ENCODE results near the gene TMEM132A.

The TMEM132A gene

GRCh38 chr11:60936467-60937143 lies 12.3 kb downstream of the TMEM132A start:
- H3K4me3 ChIP-seq (ENCODE audit: low read length in 2 of 2) = no peak overlapping the region
- H3K27me3 ChIP-seq (ENCODE audit: control insufficient read depth in 2 of 2, insufficient read depth in 2 of 2, low read length in 2 of 2) = no peaks in the 10 kb centered on the region
- H3K36me3 ChIP-seq (ENCODE audit: control insufficient read depth in 2 of 2, insufficient read depth in 2 of 2, low read length in 2 of 2) = peaks cover 3 to 11% of the 10 kb centered on the region in 2 donors
- H3K9ac ChIP-seq (ENCODE audit: low read depth in 1 of 2, low read length in 2 of 2) = no peak overlapping the region
- no peak overlapping the region for H3K27ac ChIP-seq (ENCODE audit: low read depth in 2 of 2, low read length in 2 of 2)
- peaks cover 0 to 3% of the 10 kb centered on the region in 2 donors for H3K4me1 ChIP-seq (ENCODE audit: control insufficient read depth in 2 of 2, insufficient read depth in 2 of 2, low read length in 2 of 2)
- no peaks in the 10 kb centered on the region for H3K9me3 ChIP-seq (ENCODE audit: control insufficient read depth in 2 of 2, low read length in 2 of 2)

GRCh38 chr11:60937144-60937527 lies 12.9 kb downstream of the TMEM132A start:
- Histone ChIP-seq H3K27me3 (ENCODE audit: control insufficient read depth in 2 of 2, insufficient read depth in 2 of 2, low read length in 2 of 2) (no peaks in the 10 kb centered on the region), H3K4me3 (ENCODE audit: low read length in 2 of 2) (no peak overlapping the region), H3K36me3 (ENCODE audit: control insufficient read depth in 2 of 2, insufficient read depth in 2 of 2, low read length in 2 of 2) (peaks cover 6 to 16% of the 10 kb centered on the region in 2 donors), H3K9ac (ENCODE audit: low read depth in 1 of 2, low read length in 2 of 2) (no peak overlapping the region), H3K9me3 (ENCODE audit: control insufficient read depth in 2 of 2, low read length in 2 of 2) (no peaks in the 10 kb centered on the region), H3K4me1 (ENCODE audit: control insufficient read depth in 2 of 2, insufficient read depth in 2 of 2, low read length in 2 of 2) (peaks cover 0 to 3% of the 10 kb centered on the region in 2 donors), H3K27ac (ENCODE audit: low read depth in 2 of 2, low read length in 2 of 2) (no peak overlapping the region)

- Histone ChIP-seq H3K4me3 (ENCODE audit: low read length in 2 of 2) (no peak overlapping the region), H3K27ac (ENCODE audit: low read depth in 2 of 2, low read length in 2 of 2) (no peak overlapping the region), H3K36me3 (ENCODE audit: control insufficient read depth in 2 of 2, insufficient read depth in 2 of 2, low read length in 2 of 2) (peaks cover 6 to 20% of the 10 kb centered on the region in 2 donors), H3K9me3 (ENCODE audit: control insufficient read depth in 2 of 2, low read length in 2 of 2) (no peaks in the 10 kb centered on the region), H3K27me3 (ENCODE audit: control insufficient read depth in 2 of 2, insufficient read depth in 2 of 2, low read length in 2 of 2) (no peaks in the 10 kb centered on the region), H3K4me1 (ENCODE audit: control insufficient read depth in 2 of 2, insufficient read depth in 2 of 2, low read length in 2 of 2) (peaks cover under 1 to 4% of the 10 kb centered on the region in 2 donors), H3K9ac (ENCODE audit: low read depth in 1 of 2, low read length in 2 of 2) (no peak overlapping the region)
Measured at GRCh38 chr11:60937811-60938210, 13.6 kb downstream of the TMEM132A start.

- H3K9ac ChIP-seq (ENCODE audit: low read depth in 1 of 2, low read length in 2 of 2) = no peak overlapping the region
- no peak overlapping the region for H3K27ac ChIP-seq (ENCODE audit: low read depth in 2 of 2, low read length in 2 of 2)
- H3K27me3 ChIP-seq (ENCODE audit: control insufficient read depth in 2 of 2, insufficient read depth in 2 of 2, low read length in 2 of 2) = no peaks in the 10 kb centered on the region
- no peaks in the 10 kb centered on the region for H3K9me3 ChIP-seq (ENCODE audit: control insufficient read depth in 2 of 2, low read length in 2 of 2)
- H3K36me3 ChIP-seq (ENCODE audit: control insufficient read depth in 2 of 2, insufficient read depth in 2 of 2, low read length in 2 of 2) = peaks cover 6 to 22% of the 10 kb centered on the region in 2 donors
- peaks cover 0 to 4% of the 10 kb centered on the region in 2 donors for H3K4me1 ChIP-seq (ENCODE audit: control insufficient read depth in 2 of 2, insufficient read depth in 2 of 2, low read length in 2 of 2)
- no peak overlapping the region for H3K4me3 ChIP-seq (ENCODE audit: low read length in 2 of 2)
Measured at GRCh38 chr11:60938500-60938899, 14.2 kb downstream of the TMEM132A start.

GRCh38 chr11:60939301-60939700 lies 15.0 kb downstream of the TMEM132A start:
- Histone ChIP-seq H3K36me3 (ENCODE audit: control insufficient read depth in 2 of 2, insufficient read depth in 2 of 2, low read length in 2 of 2) (peaks cover 6 to 22% of the 10 kb centered on the region in 2 donors), H3K27me3 (ENCODE audit: control insufficient read depth in 2 of 2, insufficient read depth in 2 of 2, low read length in 2 of 2) (no peaks in the 10 kb centered on the region), H3K4me3 (ENCODE audit: low read length in 2 of 2) (no peak overlapping the region), H3K9ac (ENCODE audit: low read depth in 1 of 2, low read length in 2 of 2) (no peak overlapping the region), H3K4me1 (ENCODE audit: control insufficient read depth in 2 of 2, insufficient read depth in 2 of 2, low read length in 2 of 2) (peaks cover 0 to 4% of the 10 kb centered on the region in 2 donors), H3K9me3 (ENCODE audit: control insufficient read depth in 2 of 2, low read length in 2 of 2) (no peaks in the 10 kb centered on the region), H3K27ac (ENCODE audit: low read depth in 2 of 2, low read length in 2 of 2) (no peak overlapping the region)

- Histone ChIP-seq H3K9me3 (ENCODE audit: control insufficient read depth in 2 of 2, low read length in 2 of 2) (no peaks in the 10 kb centered on the region), H3K4me3 (ENCODE audit: low read length in 2 of 2) (no peak overlapping the region), H3K27ac (ENCODE audit: low read depth in 2 of 2, low read length in 2 of 2) (no peak overlapping the region), H3K36me3 (ENCODE audit: control insufficient read depth in 2 of 2, insufficient read depth in 2 of 2, low read length in 2 of 2) (peaks cover 6 to 22% of the 10 kb centered on the region in 2 donors), H3K27me3 (ENCODE audit: control insufficient read depth in 2 of 2, insufficient read depth in 2 of 2, low read length in 2 of 2) (no peaks in the 10 kb centered on the region), H3K4me1 (ENCODE audit: control insufficient read depth in 2 of 2, insufficient read depth in 2 of 2, low read length in 2 of 2) (peaks cover 0 to 4% of the 10 kb centered on the region in 2 donors), H3K9ac (ENCODE audit: low read depth in 1 of 2, low read length in 2 of 2) (no peak overlapping the region)
Measured at GRCh38 chr11:60939855-60940254, 15.6 kb downstream of the TMEM132A start.

GRCh38 chr11:60941371-60942119 lies 17.3 kb downstream of the TMEM132A start:
- no peak overlapping the region for H3K9ac ChIP-seq (ENCODE audit: low read depth in 1 of 2, low read length in 2 of 2)
- peaks cover 0 to 4% of the 10 kb centered on the region in 2 donors for H3K4me1 ChIP-seq (ENCODE audit: control insufficient read depth in 2 of 2, insufficient read depth in 2 of 2, low read length in 2 of 2)
- H3K4me3 ChIP-seq (ENCODE audit: low read length in 2 of 2) = no peak overlapping the region
- peaks cover 9 to 22% of the 10 kb centered on the region in 2 donors for H3K36me3 ChIP-seq (ENCODE audit: control insufficient read depth in 2 of 2, insufficient read depth in 2 of 2, low read length in 2 of 2)
- H3K9me3 ChIP-seq (ENCODE audit: control insufficient read depth in 2 of 2, low read length in 2 of 2) = no peaks in the 10 kb centered on the region
- no peak overlapping the region for H3K27ac ChIP-seq (ENCODE audit: low read depth in 2 of 2, low read length in 2 of 2)
- no peaks in the 10 kb centered on the region for H3K27me3 ChIP-seq (ENCODE audit: control insufficient read depth in 2 of 2, insufficient read depth in 2 of 2, low read length in 2 of 2)

- H3K9me3 ChIP-seq (ENCODE audit: control insufficient read depth in 2 of 2, low read length in 2 of 2) = no peaks in the 10 kb centered on the region
- H3K4me1 ChIP-seq (ENCODE audit: control insufficient read depth in 2 of 2, insufficient read depth in 2 of 2, low read length in 2 of 2) = peaks cover 0 to 4% of the 10 kb centered on the region in 2 donors
- no peaks in the 10 kb centered on the region for H3K27me3 ChIP-seq (ENCODE audit: control insufficient read depth in 2 of 2, insufficient read depth in 2 of 2, low read length in 2 of 2)
- H3K36me3 ChIP-seq (ENCODE audit: control insufficient read depth in 2 of 2, insufficient read depth in 2 of 2, low read length in 2 of 2) = peaks cover 9 to 22% of the 10 kb centered on the region in 2 donors
- H3K4me3 ChIP-seq (ENCODE audit: low read length in 2 of 2) = no peak overlapping the region
- H3K9ac ChIP-seq (ENCODE audit: low read depth in 1 of 2, low read length in 2 of 2) = no peak overlapping the region
- no peak overlapping the region for H3K27ac ChIP-seq (ENCODE audit: low read depth in 2 of 2, low read length in 2 of 2)
Measured at GRCh38 chr11:60942219-60942618, 18.0 kb downstream of the TMEM132A start.

GRCh38 chr11:60942970-60943565 lies 18.8 kb downstream of the TMEM132A start:
- peak overlapping the region in 1 of 2 donors; percentile 29 for H3K9ac ChIP-seq (ENCODE audit: low read depth in 1 of 2, low read length in 2 of 2)
- H3K27me3 ChIP-seq (ENCODE audit: control insufficient read depth in 2 of 2, insufficient read depth in 2 of 2, low read length in 2 of 2) = no peaks in the 10 kb centered on the region
- peaks cover 0 to 4% of the 10 kb centered on the region in 2 donors for H3K4me1 ChIP-seq (ENCODE audit: control insufficient read depth in 2 of 2, insufficient read depth in 2 of 2, low read length in 2 of 2)
- peaks cover 9 to 22% of the 10 kb centered on the region in 2 donors for H3K36me3 ChIP-seq (ENCODE audit: control insufficient read depth in 2 of 2, insufficient read depth in 2 of 2, low read length in 2 of 2)
- no peaks in the 10 kb centered on the region for H3K9me3 ChIP-seq (ENCODE audit: control insufficient read depth in 2 of 2, low read length in 2 of 2)
- H3K27ac ChIP-seq (ENCODE audit: low read depth in 2 of 2, low read length in 2 of 2) = no peak overlapping the region
- H3K4me3 ChIP-seq (ENCODE audit: low read length in 2 of 2) = no peak overlapping the region

Data from mucosa of rectum (tissue), 2 donors.